Caco-2 (cell line): ENCODE measurements around the gene CCT6A. TPM values are rescaled to one million over a fixed set of nuclear protein-coding genes. Genes with fewer than 3 reads are reported as not detected.

Experiments used
- BruUV-seq: library from RNA; stranded (reverse); fragments of 400-500 nt; replicated peaks from 2 replicates; lab custom pipeline; 2021; lab: Mats Ljungman, UMichigan
- CTCF ChIA-PET: fragments of 300-600 bp; sonication (Branson Sonifier 250); formaldehyde crosslinking; loops from one replicate; lab custom pipeline; 2022; ENCODE audit warnings: antibody characterized with exemption; lab: Charles Lee
- POLR2A ChIA-PET: fragments of 300-600 bp; sonication (Branson Sonifier 250); formaldehyde crosslinking; loops from one replicate; lab custom pipeline; 2022; ENCODE audit warnings: antibody characterized with exemption; lab: Charles Lee
- DNase-seq, 2 experiments: peaks; one replicate each; pipeline versions ENCODE4 v3.0.0 to v3.0.0-alpha.2; 2020 to 2022
- H3K27me3 ChIP-seq: replicated peaks from 2 replicates; pipeline ENCODE4 v1.6.0; 2011; ENCODE audit warnings: low read length; ENCODE audit not compliant: control insufficient read depth, insufficient read depth
- H3K36me3 ChIP-seq: 2 replicates; pipeline ENCODE4 v1.5.1; 2011; ENCODE audit warnings: low read length; ENCODE audit not compliant: control insufficient read depth, insufficient read depth
- H3K4me1 ChIP-seq: fragments of 250-450 bp; sonication (Bioruptor Pico); 2 replicates; pipeline ENCODE4 v1.5.1; 2020; ENCODE audit warnings: mild to moderate bottlenecking
- H3K4me3 ChIP-seq: 2 replicates; pipeline ENCODE4 v1.5.1; 2011; ENCODE audit warnings: low read depth, mild to moderate bottlenecking, control low read depth, low read length
- H3K9me3 ChIP-seq: fragments of 250-450 bp; sonication (Bioruptor Pico); 2 replicates; pipeline ENCODE4 v1.5.1; 2020; ENCODE audit warnings: mild to moderate bottlenecking, moderate library complexity
- H3K27ac Mint-ChIP-seq: one replicate; pipeline ENCODE4 v1.8.0; 2022; ENCODE audit warnings: mixed read lengths; ENCODE audit not compliant: unreplicated experiment
- H3K27me3 Mint-ChIP-seq: one replicate; pipeline ENCODE4 v1.8.0; 2022; ENCODE audit warnings: mixed read lengths; ENCODE audit not compliant: insufficient read depth, unreplicated experiment
- H3K36me3 Mint-ChIP-seq: one replicate; pipeline ENCODE4 v1.8.0; 2022; ENCODE audit warnings: mild to moderate bottlenecking, mixed read lengths; ENCODE audit not compliant: insufficient read depth, unreplicated experiment
- H3K4me1 Mint-ChIP-seq: one replicate; pipeline ENCODE4 v1.8.0; 2022; ENCODE audit warnings: low read depth, mixed read lengths; ENCODE audit not compliant: unreplicated experiment
- H3K4me3 Mint-ChIP-seq: one replicate; pipeline ENCODE4 v1.8.0; 2022; ENCODE audit warnings: mild to moderate bottlenecking, moderate library complexity, mixed read lengths; ENCODE audit not compliant: unreplicated experiment
- H3K9me3 Mint-ChIP-seq: one replicate; pipeline ENCODE4 v1.8.0; 2022; ENCODE audit warnings: mixed read lengths; ENCODE audit not compliant: unreplicated experiment
- intact Hi-C: fragments of 100-400 bp; cut with micrococcal nuclease; formaldehyde crosslinking; loops from one replicate; pipeline ENCODE4 v1.10.0; 2022; ENCODE audit not compliant: unreplicated experiment
- total RNA-seq: library from RNA; stranded (reverse); gene quantifications from 2 replicates; pipeline ENCODE4 v1.2.3, GENCODE V29; 2022
- TF ChIP-seq, protein P1 (sequence below), 2 experiments: fragments of 200-600 bp in 1 of 2; IDR thresholded peaks; 1 replicate in 1 of 2; 2 replicates in 1 of 2; pipeline versions ENCODE4 v1.5.1 to v1.8.0; 2011 to 2022; ENCODE audit warnings: antibody characterized with exemption in 1 of 2, control low read depth in 1 of 2, inconsistent platforms in 1 of 2, low read depth in 1 of 2, low read length in 1 of 2, mild to moderate bottlenecking in 1 of 2, moderate library complexity in 1 of 2; ENCODE audit not compliant: insufficient read depth in 1 of 2, severe bottlenecking in 1 of 2, unreplicated experiment in 1 of 2

CCT6A gene
- total RNA-seq, 1 experiment from 2014 or later: 242 TPM

DNA sequence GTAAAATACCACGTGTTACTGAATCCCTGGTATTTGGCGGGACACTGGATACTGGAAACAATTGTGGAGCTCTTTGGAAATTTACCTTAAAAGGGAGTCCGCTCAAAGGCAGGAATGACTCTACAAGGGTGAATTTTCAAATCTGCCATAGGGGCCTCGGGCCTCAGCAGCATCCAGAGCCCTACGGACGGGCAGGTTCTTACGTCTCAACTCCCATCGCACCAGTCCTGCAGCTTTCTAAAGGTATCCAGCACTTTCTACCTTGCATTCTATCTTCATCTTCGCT is 569 bp upstream of the CCT6A start:
- Histone ChIP-seq H3K9me3 (no peaks in the 10 kb centered on the region), H3K4me3 (peak overlapping the region; percentile 45), H3K36me3 (no peaks in the 10 kb centered on the region), H3K4me1 (peaks cover 50% of the 10 kb centered on the region), H3K27me3 (no peaks in the 10 kb centered on the region)
- H3K4me1 Mint-ChIP-seq: peaks cover 4% of the 10 kb centered on the region
- H3K36me3 Mint-ChIP-seq: peaks cover 60% of the 10 kb centered on the region
- intact Hi-C loops: loop anchor here (1.0 kb wide), 3 partner anchors 13 to 44 kb away; partner anchors contain the start of gene SUMF2
- ChIA-PET CTCF (interaction anchor here (0.6 to 1.2 kb wide), 8 partner anchors 11 to 86 kb away, joined by 3 to 22 read pairs (median 4); partner anchors contain the start of genes CHCHD2 and SUMF2), POLR2A (interaction anchor here (0.5 to 2.1 kb wide), 14 partner anchors 8 to 166 kb away, joined by 3 to 79 read pairs (median 7); partner anchors contain the start of genes CHCHD2, NIPSNAP2 and SUMF2)
- no peak for DNase-seq
- peak overlapping the region; percentile 91 for H3K27ac Mint-ChIP-seq
- BruUV-seq: TSS peak; percentile 89
- H3K27me3 Mint-ChIP-seq: no peaks in the 10 kb centered on the region
- H3K9me3 Mint-ChIP-seq: no peaks in the 10 kb centered on the region
- H3K4me3 Mint-ChIP-seq: peak overlapping the region; percentile 92
- TF ChIP-seq, protein P1, sequence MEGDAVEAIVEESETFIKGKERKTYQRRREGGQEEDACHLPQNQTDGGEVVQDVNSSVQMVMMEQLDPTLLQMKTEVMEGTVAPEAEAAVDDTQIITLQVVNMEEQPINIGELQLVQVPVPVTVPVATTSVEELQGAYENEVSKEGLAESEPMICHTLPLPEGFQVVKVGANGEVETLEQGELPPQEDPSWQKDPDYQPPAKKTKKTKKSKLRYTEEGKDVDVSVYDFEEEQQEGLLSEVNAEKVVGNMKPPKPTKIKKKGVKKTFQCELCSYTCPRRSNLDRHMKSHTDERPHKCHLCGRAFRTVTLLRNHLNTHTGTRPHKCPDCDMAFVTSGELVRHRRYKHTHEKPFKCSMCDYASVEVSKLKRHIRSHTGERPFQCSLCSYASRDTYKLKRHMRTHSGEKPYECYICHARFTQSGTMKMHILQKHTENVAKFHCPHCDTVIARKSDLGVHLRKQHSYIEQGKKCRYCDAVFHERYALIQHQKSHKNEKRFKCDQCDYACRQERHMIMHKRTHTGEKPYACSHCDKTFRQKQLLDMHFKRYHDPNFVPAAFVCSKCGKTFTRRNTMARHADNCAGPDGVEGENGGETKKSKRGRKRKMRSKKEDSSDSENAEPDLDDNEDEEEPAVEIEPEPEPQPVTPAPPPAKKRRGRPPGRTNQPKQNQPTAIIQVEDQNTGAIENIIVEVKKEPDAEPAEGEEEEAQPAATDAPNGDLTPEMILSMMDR (IDR thresholded peaks at IDR 0.05; ENCODE audit: insufficient read depth in 1 of 2, low read depth in 1 of 2, low read length in 1 of 2, severe bottlenecking in 1 of 2, unreplicated experiment in 1 of 2): no peak

DNA sequence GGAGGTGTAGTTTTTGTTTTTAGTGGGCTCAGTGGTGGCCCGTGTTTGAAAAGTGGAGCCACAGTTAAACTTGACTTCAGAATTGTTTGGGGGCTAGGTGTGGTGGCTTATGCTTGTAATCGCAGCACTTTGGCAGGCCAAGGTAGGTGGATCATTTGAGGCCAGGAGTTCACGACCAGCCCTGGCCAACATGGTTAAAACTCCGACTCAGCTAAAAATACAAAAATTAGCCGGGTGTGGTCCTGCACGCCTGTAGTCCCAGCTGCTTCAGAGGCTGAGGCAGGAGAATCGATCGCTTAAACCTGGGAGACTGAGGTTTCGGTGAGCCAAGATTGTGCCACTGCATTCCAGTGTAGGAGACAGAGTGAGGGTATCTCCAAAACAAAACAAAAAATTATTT is 1.8 kb downstream of the CCT6A start:
- H3K36me3 ChIP-seq: 0 out of 2 replicates have a peak, but pooled peaks cover 1% of the 10 kb centered on the region
- peaks cover 33% of the 10 kb centered on the region for H3K4me1 ChIP-seq
- TF ChIP-seq, protein P1 (IDR thresholded peaks at IDR 0.05; ENCODE audit: insufficient read depth in 1 of 2, low read depth in 1 of 2, low read length in 1 of 2, severe bottlenecking in 1 of 2, unreplicated experiment in 1 of 2): no peak
- no peaks in the 10 kb centered on the region for H3K9me3 Mint-ChIP-seq
- ChIA-PET CTCF (no interaction called here), POLR2A (interaction anchor here (0.5 to 1.2 kb wide), 2 partner anchors 21 to 24 kb away, joined by 4 to 6 read pairs; no protein-coding TSS in a partner anchor)
- H3K27me3 Mint-ChIP-seq: no peaks in the 10 kb centered on the region
- no peaks in the 10 kb centered on the region for H3K9me3 ChIP-seq
- no peak overlapping the region for H3K27ac Mint-ChIP-seq
- no peaks in the 10 kb centered on the region for H3K27me3 ChIP-seq
- DNase-seq: no peak
- H3K4me1 Mint-ChIP-seq: peaks cover 2% of the 10 kb centered on the region
- intact Hi-C loops: no loop called here
- H3K4me3 ChIP-seq: no peak overlapping the region
- peaks cover 75% of the 10 kb centered on the region for H3K36me3 Mint-ChIP-seq
- no TSS peak for BruUV-seq
- peak overlapping the region; percentile 27 for H3K4me3 Mint-ChIP-seq

DNA sequence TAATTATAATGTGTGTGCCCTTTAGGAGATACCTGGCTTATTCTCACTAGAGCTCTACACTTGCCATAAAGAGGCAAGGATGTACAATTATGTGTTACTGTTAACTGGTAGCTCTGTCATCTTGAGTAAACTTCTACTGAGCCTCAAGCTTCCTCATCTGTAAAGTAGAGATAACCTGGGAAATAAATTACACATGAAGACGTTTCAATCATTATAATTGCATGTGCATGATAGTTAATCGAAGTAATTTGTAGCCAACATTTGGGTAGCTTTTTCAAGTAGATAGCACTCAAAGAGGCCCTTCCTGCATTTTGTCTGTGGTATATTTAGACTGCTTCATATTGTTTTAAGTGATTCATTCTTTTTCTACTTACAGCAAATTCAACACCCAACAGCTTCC is 2.4 kb downstream of the CCT6A start:
- no peak for DNase-seq
- no peak overlapping the region for H3K27ac Mint-ChIP-seq
- no peaks in the 10 kb centered on the region for H3K27me3 Mint-ChIP-seq
- peak overlapping the region; percentile 27 for H3K4me3 Mint-ChIP-seq
- H3K36me3 Mint-ChIP-seq: peaks cover 81% of the 10 kb centered on the region
- no TSS peak for BruUV-seq
- intact Hi-C loops: no loop called here
- H3K9me3 ChIP-seq: no peaks in the 10 kb centered on the region
- ChIA-PET CTCF (no interaction called here), POLR2A (interaction anchor here (0.5 to 1.2 kb wide), 2 partner anchors 21 to 25 kb away, joined by 4 to 6 read pairs; no protein-coding TSS in a partner anchor)
- peaks cover 3% of the 10 kb centered on the region; the same call in 1 of the 2 replicates for H3K36me3 ChIP-seq
- H3K4me1 ChIP-seq: peaks cover 31% of the 10 kb centered on the region
- H3K4me3 ChIP-seq: no peak overlapping the region
- H3K27me3 ChIP-seq: no peaks in the 10 kb centered on the region
- TF ChIP-seq, protein P1 (IDR thresholded peaks at IDR 0.05; ENCODE audit: insufficient read depth in 1 of 2, low read depth in 1 of 2, low read length in 1 of 2, severe bottlenecking in 1 of 2, unreplicated experiment in 1 of 2): no peak
- no peaks in the 10 kb centered on the region for H3K4me1 Mint-ChIP-seq
- H3K9me3 Mint-ChIP-seq: no peaks in the 10 kb centered on the region
